H9 (cell line): ENCODE measurements around the gene COL18A1. TPM values are rescaled to one million over a fixed set of nuclear protein-coding genes. Genes with fewer than 3 reads are reported as not detected.

ENCODE experiments used
- DNase-seq: peaks from one replicate; pipeline ENCODE4 v3.0.0-alpha.2; 2017
- H2AFZ ChIP-seq: one replicate; pipeline ENCODE4 v1.6.1; 2013; ENCODE audit warnings: mild to moderate bottlenecking, low read length, control low read depth, moderate library complexity
- H2AK5ac ChIP-seq: 2 replicates; pipeline ENCODE4 v1.6.1; 2013; ENCODE audit warnings: low read length, control low read depth, mixed read lengths; ENCODE audit not compliant: insufficient read length
- H2BK120ac ChIP-seq: one replicate; pipeline ENCODE4 v1.6.1; 2013; ENCODE audit warnings: low read depth, mild to moderate bottlenecking, low read length, control low read depth, inconsistent platforms; ENCODE audit not compliant: poor library complexity, severe bottlenecking
- H2BK12ac ChIP-seq: 2 replicates; pipeline ENCODE4 v1.6.1; 2013; ENCODE audit warnings: low read length, control low read depth, mixed read lengths, low read depth; ENCODE audit not compliant: insufficient read length
- H2BK15ac ChIP-seq: 2 replicates; pipeline ENCODE4 v1.6.1; 2013; ENCODE audit warnings: low read depth, low read length, control low read depth
- H2BK20ac ChIP-seq: one replicate; pipeline ENCODE4 v1.6.1; 2013; ENCODE audit warnings: low read depth, mild to moderate bottlenecking, low read length, control low read depth, inconsistent platforms; ENCODE audit not compliant: poor library complexity, severe bottlenecking
- H2BK5ac ChIP-seq: 2 replicates; pipeline ENCODE4 v1.6.1; 2013; ENCODE audit warnings: low read length, control low read depth, mixed read lengths; ENCODE audit not compliant: insufficient read length
- H3K14ac ChIP-seq: 2 replicates; pipeline ENCODE4 v1.6.1; 2013; ENCODE audit warnings: low read length, control low read depth; ENCODE audit not compliant: insufficient read depth
- H3K18ac ChIP-seq: 2 replicates; pipeline ENCODE4 v1.6.1; 2013; ENCODE audit warnings: low read depth, mild to moderate bottlenecking, mixed read lengths, low read length, control low read depth; ENCODE audit not compliant: insufficient read length
- H3K23ac ChIP-seq: 2 replicates; pipeline ENCODE4 v1.6.1; 2013; ENCODE audit warnings: low read length, control low read depth, mixed read lengths, low read depth; ENCODE audit not compliant: insufficient read length
- H3K23me2 ChIP-seq: 2 replicates; pipeline ENCODE4 v1.6.1; 2013; ENCODE audit warnings: low read depth, mild to moderate bottlenecking, mixed read lengths, low read length, control low read depth; ENCODE audit not compliant: insufficient read length, poor library complexity, severe bottlenecking
- H3K27ac ChIP-seq: 2 replicates; pipeline ENCODE4 v1.5.1; 2013; ENCODE audit warnings: low read length, control low read depth, mixed read lengths, low read depth; ENCODE audit not compliant: insufficient read length
- H3K27me3 ChIP-seq: 2 replicates; pipeline ENCODE4 v1.6.1; 2013; ENCODE audit warnings: low read length, control low read depth, inconsistent platforms; ENCODE audit not compliant: insufficient read depth
- H3K4ac ChIP-seq: 2 replicates; pipeline ENCODE4 v1.6.1; 2013; ENCODE audit warnings: low read depth, mild to moderate bottlenecking, control low read depth, inconsistent platforms, low read length, moderate library complexity
- H3K4me1 ChIP-seq: 2 replicates; pipeline ENCODE4 v1.6.1; 2013; ENCODE audit warnings: low read length, control low read depth, inconsistent platforms; ENCODE audit not compliant: insufficient read depth
- H3K4me2 ChIP-seq: 2 replicates; pipeline ENCODE4 v1.6.1; 2013; ENCODE audit warnings: low read length, control low read depth, mixed read lengths; ENCODE audit not compliant: insufficient read length, insufficient read depth
- H3K56ac ChIP-seq: 2 replicates; pipeline ENCODE4 v1.6.1; 2013; ENCODE audit warnings: low read depth, mild to moderate bottlenecking, mixed read lengths, low read length, control low read depth; ENCODE audit not compliant: insufficient read length
- H3K79me1 ChIP-seq: 2 replicates; pipeline ENCODE4 v1.6.1; 2013; ENCODE audit warnings: low read depth, mild to moderate bottlenecking, moderate library complexity, low read length, control low read depth, inconsistent platforms; ENCODE audit not compliant: insufficient read depth, poor library complexity, severe bottlenecking
- H3K79me2 ChIP-seq: 2 replicates; pipeline ENCODE4 v1.6.1; 2013; ENCODE audit warnings: low read length, control low read depth, inconsistent platforms; ENCODE audit not compliant: insufficient read depth
- H3K9ac ChIP-seq: 2 replicates; pipeline ENCODE4 v1.6.1; 2013; ENCODE audit warnings: low read length, control low read depth, mixed read lengths; ENCODE audit not compliant: insufficient read length; ENCODE audit errors: extremely low read depth
- H3K9me3 ChIP-seq: one replicate; pipeline ENCODE4 v1.6.1; 2013; ENCODE audit warnings: low read depth, low read length, inconsistent platforms; ENCODE audit not compliant: control insufficient read depth
- H3T11ph ChIP-seq: one replicate; pipeline ENCODE4 v1.6.1; 2013; ENCODE audit warnings: mild to moderate bottlenecking, low read length, control low read depth, inconsistent platforms
- H4K20me1 ChIP-seq: one replicate; pipeline ENCODE4 v1.6.1; 2013; ENCODE audit not compliant: control insufficient read depth, insufficient read length, insufficient read depth
- H4K5ac ChIP-seq: 2 replicates; pipeline ENCODE4 v1.6.1; 2013; ENCODE audit warnings: low read depth, mild to moderate bottlenecking, mixed read lengths, low read length, control low read depth; ENCODE audit not compliant: insufficient read length
- H4K8ac ChIP-seq: replicated peaks from 2 replicates; pipeline ENCODE4 v1.6.1; 2013; ENCODE audit warnings: low read length, control low read depth, mixed read lengths, low read depth; ENCODE audit not compliant: insufficient read length
- H4K91ac ChIP-seq: 2 replicates; pipeline ENCODE4 v1.6.1; 2013; ENCODE audit warnings: low read depth, mild to moderate bottlenecking, moderate library complexity, mixed read lengths, low read length, control low read depth; ENCODE audit not compliant: insufficient read length
- H3K27ac Mint-ChIP-seq, 3 experiments: 2 replicates in 2 of 3; 3 replicates in 1 of 3; pipeline ENCODE4 v1.8.0; 2020 to 2021; ENCODE audit warnings: mixed read lengths in 3 of 3, mild to moderate bottlenecking in 1 of 3, moderate library complexity in 1 of 3
- H3K27me3 Mint-ChIP-seq: 2 replicates; pipeline ENCODE4 v1.8.0; 2021; ENCODE audit warnings: low read depth, mild to moderate bottlenecking, moderate library complexity, mixed read lengths
- H3K36me3 Mint-ChIP-seq, 3 experiments: 2 replicates in 2 of 3; 3 replicates in 1 of 3; pipeline ENCODE4 v1.8.0; 2020 to 2021; ENCODE audit warnings: low read depth in 3 of 3, mixed read lengths in 3 of 3; ENCODE audit not compliant: insufficient read depth in 1 of 3
- H3K4me1 Mint-ChIP-seq, 2 experiments: 2 replicates each; pipeline ENCODE4 v1.8.0; 2020; ENCODE audit warnings: mixed read lengths in 2 of 2
- H3K4me3 Mint-ChIP-seq, 2 experiments: 2 replicates in 1 of 2; 3 replicates in 1 of 2; pipeline ENCODE4 v1.8.0; 2020 to 2021; ENCODE audit warnings: mild to moderate bottlenecking in 2 of 2, mixed read lengths in 2 of 2, moderate library complexity in 1 of 2
- H3K9me3 Mint-ChIP-seq, 2 experiments: 2 replicates in 1 of 2; 3 replicates in 1 of 2; pipeline ENCODE4 v1.8.0; 2020; ENCODE audit warnings: mild to moderate bottlenecking in 2 of 2, mixed read lengths in 2 of 2, moderate library complexity in 1 of 2
- CTCF ChIP-seq: fragments of 200-600 bp; sonication (generic); conservative IDR thresholded peaks from 3 replicates; pipeline ENCODE4 v1.8.0; 2021; ENCODE audit warnings: antibody characterized with exemption, mild to moderate bottlenecking
- WGBS: extraction: QIAGEN DNeasy Blood & Tissue Kit; methylation state at CpG from one replicate; pipeline ENCODE4 v1.1.7; 2013; ENCODE audit warnings: missing lambda C conversion rate, low lambda C conversion rate, mixed read lengths; ENCODE audit not compliant: insufficient read length; ENCODE audit errors: extremely low coverage; 5-methylcytosine and 5-hydroxymethylcytosine counted together
- total RNA-seq: library from RNA; stranded (reverse); gene quantifications from 2 replicates; pipeline ENCODE4 v1.2.1, GENCODE V29; 2021

The COL18A1 gene
- total RNA-seq, 1 experiment from 2014 or later = 232 TPM

- no peak overlapping the region for H3K4me2 ChIP-seq
- no peak overlapping the region for H3K18ac ChIP-seq
- no peak overlapping the region for H2AK5ac ChIP-seq
- TF ChIP-seq CTCF = no peak
- H3K14ac ChIP-seq = no peak overlapping the region
- no peak overlapping the region for H2AFZ ChIP-seq
- H3K79me2 ChIP-seq = peaks cover 16% of the 10 kb centered on the region; the same call in 1 of the 2 replicates
- peaks cover 2% of the 10 kb centered on the region for H3K79me1 ChIP-seq
- DNase-seq = no peak
- Mint-ChIP-seq H3K4me3 (no peak overlapping the region), H3K4me1 (peaks cover 6 to 13% of the 10 kb centered on the region in 2 experiments), H3K36me3 (peaks cover 10 to 24% (median 19%) of the 10 kb centered on the region in 3 experiments), H3K9me3 (no peaks in the 10 kb centered on the region; a peak in 2 of 5 replicates), H3K27me3 (no peaks in the 10 kb centered on the region), H3K27ac (peak overlapping the region in 2 of 3 experiments; percentile 29 to 99; a peak in 3 of 7 replicates)
- no peaks in the 10 kb centered on the region for H4K20me1 ChIP-seq
- no peak overlapping the region for H4K8ac ChIP-seq
- no peak overlapping the region for H3K4ac ChIP-seq
- no peak overlapping the region for H3K23ac ChIP-seq
- no peak overlapping the region for H2BK12ac ChIP-seq
- no peaks in the 10 kb centered on the region for H3K27me3 ChIP-seq
- no peaks in the 10 kb centered on the region for H3K4me1 ChIP-seq
- WGBS = no CpG with 5 or more reads among the region's 7 CpGs
- no peaks in the 10 kb centered on the region for H3K9me3 ChIP-seq
- no peak overlapping the region for H3T11ph ChIP-seq
- H2BK120ac ChIP-seq = no peak overlapping the region
- H2BK20ac ChIP-seq = no peak overlapping the region
- H2BK5ac ChIP-seq = no peak overlapping the region
- no peak overlapping the region for H4K91ac ChIP-seq
- no peaks in the 10 kb centered on the region for H3K23me2 ChIP-seq
- H4K5ac ChIP-seq = no peak overlapping the region
- H3K56ac ChIP-seq = no peak overlapping the region
- no peak overlapping the region for H3K27ac ChIP-seq
- no peak overlapping the region for H3K9ac ChIP-seq
- no peak overlapping the region for H2BK15ac ChIP-seq
Observed at GRCh38 chr21:45452696-45453307, 47.8 kb downstream of the COL18A1 start.
